Esophagus squamous epithelium (tissue), 5 donors: ENCODE results near the gene IGSF9B. TPM values are rescaled to one million over a fixed set of nuclear protein-coding genes. Genes with fewer than 3 reads are reported as not detected.

ENCODE experiments used
- DNase-seq: peaks from one replicate; lab custom pipeline; 2025; lab: John Stamatoyannopoulos, UW
- H3K27ac ChIP-seq, 4 donors: fragments of 200-600 bp; sonication (generic); one replicate each; pipeline ENCODE4 v1.5.1; 2016 to 2019; ENCODE audit warnings: mild to moderate bottlenecking in 1 of 4
- H3K27me3 ChIP-seq, 4 donors: fragments of 200-600 bp; sonication (generic); 1 replicate in 3 of 4; 2 replicates in 1 of 4; pipeline versions ENCODE4 v1.5.1 to v1.6.0; 2017 to 2021; ENCODE audit warnings: antibody characterized with exemption in 1 of 4
- H3K36me3 ChIP-seq, 3 donors: fragments of 200-600 bp; sonication (generic); one replicate each; pipeline ENCODE4 v1.5.1; 2016 to 2019
- H3K4me1 ChIP-seq, 3 donors: fragments of 200-600 bp; sonication (generic); one replicate each; pipeline ENCODE4 v1.5.1; 2017 to 2019
- H3K4me3 ChIP-seq, 4 donors: fragments of 200-600 bp; sonication (generic); 1 replicate in 3 of 4; 2 replicates in 1 of 4; pipeline ENCODE4 v1.5.1; 2016 to 2019; ENCODE audit warnings: mild to moderate bottlenecking in 2 of 4, moderate library complexity in 1 of 4
- H3K9me3 ChIP-seq, 3 donors: fragments of 200-600 bp; sonication (generic); one replicate each; pipeline ENCODE4 v1.5.1; 2016 to 2019
- CTCF ChIP-seq, 6 experiments: fragments of 450-650 bp in 4 of 6; fragments of 200-600 bp in 2 of 6; sonication (generic) in 2 of 6; IDR thresholded peaks; one replicate each; pipeline ENCODE4 v1.5.1; 2016 to 2019; ENCODE audit warnings: antibody characterized with exemption in 6 of 6, mild to moderate bottlenecking in 4 of 6, moderate library complexity in 4 of 6
- POLR2A ChIP-seq, 4 donors: fragments of 450-650 bp; IDR thresholded peaks; one replicate each; pipeline ENCODE4 v1.6.1; 2017; ENCODE audit warnings: antibody characterized with exemption in 4 of 4, mild to moderate bottlenecking in 4 of 4, moderate library complexity in 3 of 4
- WGBS, 2 donors: methylation state at CpG; one replicate each; pipeline ENCODE4 v1.1.5; 2018; 5-methylcytosine and 5-hydroxymethylcytosine counted together
- intact Hi-C: fragments of 100-400 bp; cut with DNase I; formaldehyde crosslinking; loops from one replicate; pipeline ENCODE4 v1.15.0; 2022
- total RNA-seq, 4 donors: library from RNA; depleted of rRNA; stranded (reverse); fragments of >200 nt; gene quantifications; one replicate each; pipeline ENCODE4 v1.1.0, GENCODE V29; 2016
- donor health status: DM: yes; HTN: yes; CAD: no.

The IGSF9B gene
- total RNA-seq, 4 donors from 2014 or later = 1.1 to 4.8 (median 1.8) TPM

- intact Hi-C loops = no loop called here
- H3K9me3 ChIP-seq = no peaks in the 10 kb centered on the region
- DNase-seq = no peak
- TF ChIP-seq POLR2A (IDR thresholded peaks at IDR 0.05) = no peak
- no peak for TF ChIP-seq CTCF (IDR thresholded peaks at IDR 0.05)
- WGBS, 2 donors = 81 to 83% methylated on average over 15 to 17 of the region's 28 CpGs
- H3K27ac ChIP-seq = no peak overlapping the region
- H3K4me3 ChIP-seq = no peak overlapping the region
- H3K36me3 ChIP-seq = no peaks in the 10 kb centered on the region
- no peaks in the 10 kb centered on the region for H3K4me1 ChIP-seq
- peaks cover 0 to 29% (median 0%) of the 10 kb centered on the region in 4 donors for H3K27me3 ChIP-seq
Measured at GRCh38 chr11:133983660-133984316, 27.0 kb upstream of the IGSF9B start.

- WGBS, 2 donors = 64 to 71% methylated on average over 12 of the region's 12 CpGs
- H3K4me3 ChIP-seq = no peak overlapping the region
- intact Hi-C loops = no loop called here
Measured at GRCh38 chr11:133982876-133983275, 26.1 kb upstream of the IGSF9B start.

GRCh38 chr11:133982151-133982550 lies 25.4 kb upstream of the IGSF9B start:
- Histone ChIP-seq H3K9me3 (no peaks in the 10 kb centered on the region), H3K27me3 (peaks cover 0 to 29% (median 0%) of the 10 kb centered on the region in 4 donors), H3K4me1 (no peaks in the 10 kb centered on the region), H3K27ac (no peak overlapping the region), H3K36me3 (no peaks in the 10 kb centered on the region), H3K4me3 (no peak overlapping the region)
- intact Hi-C loops = no loop called here
- DNase-seq = no peak
- WGBS, 2 donors = 82 to 91% methylated on average over 13 to 14 of the region's 14 CpGs
- no peak for TF ChIP-seq CTCF (IDR thresholded peaks at IDR 0.05)
- TF ChIP-seq POLR2A (IDR thresholded peaks at IDR 0.05) = no peak

More at GRCh38 chr11:133982876-133983275, 26.1 kb upstream of the IGSF9B start:
- no peaks in the 10 kb centered on the region for H3K36me3 ChIP-seq
- no peak for TF ChIP-seq CTCF (IDR thresholded peaks at IDR 0.05)
- no peak for TF ChIP-seq POLR2A (IDR thresholded peaks at IDR 0.05)
- H3K9me3 ChIP-seq = no peaks in the 10 kb centered on the region
- DNase-seq = no peak
- no peaks in the 10 kb centered on the region for H3K4me1 ChIP-seq
- peaks cover 0 to 23% (median 0%) of the 10 kb centered on the region in 4 donors for H3K27me3 ChIP-seq
- no peak overlapping the region for H3K27ac ChIP-seq

GRCh38 chr11:133981156-133981555 lies 24.4 kb upstream of the IGSF9B start:
- peaks cover 0 to 39% (median 0%) of the 10 kb centered on the region in 4 donors for H3K27me3 ChIP-seq
- no peak overlapping the region for H3K4me3 ChIP-seq
- no peaks in the 10 kb centered on the region for H3K9me3 ChIP-seq
- TF ChIP-seq POLR2A (IDR thresholded peaks at IDR 0.05) = no peak
- no peak for TF ChIP-seq CTCF (IDR thresholded peaks at IDR 0.05)
- DNase-seq = no peak
- 86% methylated on average over 1 of the region's 5 CpGs; no CpG with 5 or more reads in 1 of the 2 donors for WGBS, 2 donors
- intact Hi-C loops = no loop called here
- no peaks in the 10 kb centered on the region for H3K4me1 ChIP-seq
- H3K36me3 ChIP-seq = no peaks in the 10 kb centered on the region
- peak overlapping the region in 1 of 4 donors; percentile 44 for H3K27ac ChIP-seq

- Histone ChIP-seq H3K27me3 (peaks cover 0 to 43% (median 0%) of the 10 kb centered on the region in 4 donors), H3K36me3 (no peaks in the 10 kb centered on the region), H3K4me3 (no peak overlapping the region), H3K9me3 (no peaks in the 10 kb centered on the region), H3K4me1 (no peaks in the 10 kb centered on the region), H3K27ac (no peak overlapping the region)
- DNase-seq = no peak
- no peak for TF ChIP-seq POLR2A (IDR thresholded peaks at IDR 0.05)
- no peak for TF ChIP-seq CTCF (IDR thresholded peaks at IDR 0.05)
- WGBS, 2 donors = 29 to 51% methylated on average over 4 to 9 of the region's 9 CpGs
- intact Hi-C loops = no loop called here
Measured at GRCh38 chr11:133980665-133981064, 23.9 kb upstream of the IGSF9B start.
